GM08714 (cell line): ENCODE data around the gene PDS5A.
"Not testable (repeated sequence)": the region's sequence is repeated elsewhere in the genome, so short reads cannot be mapped to it uniquely, and the experiment has no call there.

Experiments used
- H3K4me3 ChIP-seq: fragments of 200-500 bp; sonication (Bioruptor generic); 2 replicates; pipeline ENCODE4 v1.5.1; 2014; ENCODE audit warnings: mild to moderate bottlenecking, low read length, inconsistent platforms
- ZNF274 ChIP-seq: IDR thresholded peaks from 2 replicates; pipeline ENCODE4 v1.6.1; 2012; ENCODE audit warnings: mild to moderate bottlenecking, low read depth, low read length

Gene PDS5A

DNA sequence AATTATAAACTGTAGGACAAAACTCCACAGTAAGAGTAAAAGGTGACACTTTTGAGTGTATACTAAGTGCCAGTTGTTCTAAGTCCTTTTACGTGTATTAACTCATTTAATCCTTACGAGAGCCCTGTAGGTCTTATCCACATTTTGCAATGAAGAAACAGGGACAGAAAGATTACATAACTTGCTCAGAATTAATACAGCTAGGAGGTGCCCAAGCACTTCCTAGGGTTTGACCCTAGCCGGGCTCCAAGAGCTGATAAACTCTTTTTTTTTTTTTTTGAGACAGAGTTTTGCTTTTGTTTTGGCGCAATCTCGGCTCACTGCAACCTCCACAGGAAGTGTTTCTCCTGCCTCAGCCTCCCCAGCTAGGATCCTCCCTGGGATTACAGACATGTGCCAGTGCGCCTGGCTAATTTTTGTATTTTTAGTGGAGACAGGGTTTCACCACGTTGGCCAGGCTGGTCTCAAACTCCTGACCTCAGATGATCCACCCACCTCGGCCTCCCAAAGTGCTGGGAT, 169.4 kb downstream of the PDS5A start:
- TF ChIP-seq ZNF274: no peak
- no peak overlapping the region for H3K4me3 ChIP-seq

GRCh38 chr4:39802005-39802404, 175.7 kb downstream of the PDS5A start:
- no peak for TF ChIP-seq ZNF274
- no peak overlapping the region for H3K4me3 ChIP-seq

DNA sequence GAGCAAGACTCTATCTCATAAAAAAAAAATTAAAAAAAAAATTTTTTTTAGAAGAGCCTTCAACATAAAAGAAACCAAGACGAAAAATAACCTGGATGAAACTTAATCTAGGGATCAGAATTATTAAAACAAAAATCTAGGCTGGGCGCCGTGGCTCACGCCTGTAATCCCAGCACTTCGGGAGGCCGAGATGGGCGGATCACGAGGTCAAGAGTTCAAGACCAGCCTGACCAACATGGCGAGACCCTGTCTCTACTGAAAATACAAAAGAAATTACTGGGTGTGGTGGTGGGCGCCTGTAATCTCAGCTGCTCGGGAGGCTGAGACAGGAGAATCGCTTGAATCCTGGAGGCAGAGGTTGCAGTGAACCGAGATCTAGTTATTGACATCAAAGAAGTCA, 184.7 kb downstream of the PDS5A start:
- not testable (repeated sequence) for H3K4me3 ChIP-seq

- H3K4me3 ChIP-seq: no peak overlapping the region
- no peak for TF ChIP-seq ZNF274
Observed at GRCh38 chr4:39792529-39792928, 185.2 kb downstream of the PDS5A start.

DNA sequence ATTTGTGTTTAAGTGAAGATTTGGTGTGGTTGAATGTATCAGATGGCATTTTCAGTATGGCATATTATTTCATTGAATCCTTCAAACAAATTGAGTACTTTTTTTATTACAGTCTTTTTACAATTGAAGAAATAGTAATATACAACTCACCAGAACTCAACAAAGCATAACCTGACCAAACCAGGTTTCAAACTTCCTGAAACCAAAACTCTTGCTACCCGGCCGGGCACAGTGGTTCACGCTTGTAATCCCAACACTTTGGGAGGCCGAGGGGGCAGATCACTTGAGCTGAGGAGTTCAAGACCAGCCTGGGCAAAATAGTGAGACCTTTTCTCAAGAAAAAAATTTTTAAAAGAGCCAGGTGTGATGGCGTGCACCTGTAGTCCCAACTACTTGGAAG, 185.6 kb downstream of the PDS5A start:
- no peak for TF ChIP-seq ZNF274

GRCh38 chr4:39786838-39787237, 190.9 kb downstream of the PDS5A start:
- no peak overlapping the region for H3K4me3 ChIP-seq
- no peak for TF ChIP-seq ZNF274

More for the DNA sequence above, 185.6 kb downstream of the PDS5A start:
- no peak overlapping the region for H3K4me3 ChIP-seq

DNA sequence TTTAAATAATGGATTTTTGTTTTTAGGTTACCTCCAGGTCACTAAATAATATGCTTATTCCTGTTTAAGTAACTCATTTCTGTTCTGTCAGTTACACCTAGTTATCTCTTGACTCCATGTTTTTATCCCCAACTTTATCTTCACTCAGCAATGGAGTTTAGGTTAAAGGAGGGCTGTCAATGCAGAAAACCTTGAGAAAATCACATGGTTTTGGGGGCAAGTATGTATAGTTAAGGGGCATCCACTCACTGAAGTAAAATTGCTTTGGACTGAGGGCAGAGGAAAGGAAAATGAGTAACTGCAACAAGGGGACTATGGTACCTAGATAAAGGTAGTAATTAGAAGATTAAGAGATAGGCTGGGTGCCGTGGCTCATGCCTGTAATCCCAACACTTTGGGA, 192.6 kb downstream of the PDS5A start:
- TF ChIP-seq ZNF274: no peak
- no peak overlapping the region for H3K4me3 ChIP-seq

- H3K4me3 ChIP-seq: not testable (repeated sequence)
Observed at GRCh38 chr4:39781988-39782387, 195.7 kb downstream of the PDS5A start.
